ENCODE data around the gene LGMN. TPM values are rescaled to one million over a fixed set of nuclear protein-coding genes. Genes with fewer than 3 reads are reported as not detected.
A peak's percentile ranks its signal among the peaks of the same experiment; 100 is the strongest.

Gene LGMN
- total RNA-seq, 2 donors from 2014 or later = 83.6 to 167 TPM

GRCh38 chr14:92688434-92689375 is 59.7 kb downstream of the LGMN start:
- Histone ChIP-seq H3K4me3 (no peak overlapping the region), H3K4me1 (ENCODE audit: control insufficient read depth in 1 of 2, low read depth in 2 of 2) (peaks cover 5 to 28% of the 10 kb centered on the region in 2 donors), H3K27me3 (replicated peaks; ENCODE audit: insufficient read depth) (no peaks in the 10 kb centered on the region), H3K36me3 (peaks cover 16% of the 10 kb centered on the region), H3K27ac (no peak overlapping the region), H3K9me3 (no peaks in the 10 kb centered on the region)
- DNase-seq (ENCODE audit: low spot score) (no peak), ATAC-seq (ENCODE audit: insufficient number of reproducible peaks, low FRiP score, low read depth) (no peak)
- TF ChIP-seq CTCF (IDR thresholded peaks at IDR 0.05) = no peak

GRCh38 chr14:92687681-92688433 is 60.6 kb downstream of the LGMN start:
- ATAC-seq (ENCODE audit: insufficient number of reproducible peaks, low FRiP score, low read depth) = no peak
- H3K36me3 ChIP-seq = peaks cover 16% of the 10 kb centered on the region
- TF ChIP-seq CTCF (IDR thresholded peaks at IDR 0.05) = no peak
- peaks cover 5 to 21% of the 10 kb centered on the region in 2 donors for H3K4me1 ChIP-seq (ENCODE audit: control insufficient read depth in 1 of 2, low read depth in 2 of 2)
- no peak overlapping the region for H3K27ac ChIP-seq
- no peak for DNase-seq (ENCODE audit: low spot score)
- H3K4me3 ChIP-seq = peak overlapping the region; percentile 63
- no peaks in the 10 kb centered on the region for H3K9me3 ChIP-seq
- H3K27me3 ChIP-seq (replicated peaks; ENCODE audit: insufficient read depth) = no peaks in the 10 kb centered on the region

- no peaks in the 10 kb centered on the region for H3K27me3 ChIP-seq (replicated peaks; ENCODE audit: insufficient read depth)
- ATAC-seq (ENCODE audit: insufficient number of reproducible peaks, low FRiP score, low read depth) (peak; percentile 75), DNase-seq (ENCODE audit: low spot score) (no peak)
- H3K4me3 ChIP-seq = peak overlapping the region; percentile 63
- peaks cover 20% of the 10 kb centered on the region for H3K36me3 ChIP-seq
- H3K27ac ChIP-seq = no peak overlapping the region
- TF ChIP-seq CTCF (IDR thresholded peaks at IDR 0.05) = peak; percentile 95
- peaks cover 0 to 12% of the 10 kb centered on the region in 2 donors for H3K4me1 ChIP-seq (ENCODE audit: control insufficient read depth in 1 of 2, low read depth in 2 of 2)
- no peaks in the 10 kb centered on the region for H3K9me3 ChIP-seq
Observed at GRCh38 chr14:92686900-92687427, 61.5 kb downstream of the LGMN start.

GRCh38 chr14:92686411-92686899 is 62.0 kb downstream of the LGMN start:
- no peak for TF ChIP-seq CTCF (IDR thresholded peaks at IDR 0.05)
- H3K27me3 ChIP-seq (replicated peaks; ENCODE audit: insufficient read depth) = no peaks in the 10 kb centered on the region
- no peaks in the 10 kb centered on the region for H3K9me3 ChIP-seq
- H3K36me3 ChIP-seq = peaks cover 20% of the 10 kb centered on the region
- H3K4me3 ChIP-seq = peak overlapping the region; percentile 63
- no peak for ATAC-seq (ENCODE audit: insufficient number of reproducible peaks, low FRiP score, low read depth)
- peaks cover 0 to 9% of the 10 kb centered on the region in 2 donors for H3K4me1 ChIP-seq (ENCODE audit: control insufficient read depth in 1 of 2, low read depth in 2 of 2)
- H3K27ac ChIP-seq = no peak overlapping the region
- DNase-seq (ENCODE audit: low spot score) = no peak

All from thoracic aorta (tissue), 2 donors.